WERI-Rb-1 (cell line): Measurements from ENCODE around the gene DUSP8.

Source experiments
- DNase-seq: peaks from one replicate; pipeline ENCODE4 v3.0.0-alpha.2; 2020
- H3K27ac ChIP-seq: fragments of 250-450 bp; sonication (Bioruptor Pico); 2 replicates; pipeline ENCODE4 v1.5.1; 2020; ENCODE audit warnings: mild to moderate bottlenecking, moderate library complexity
- H3K27me3 ChIP-seq: fragments of 250-450 bp; sonication (Bioruptor Pico); 2 replicates; pipeline ENCODE4 v1.5.1; 2021; ENCODE audit warnings: mild to moderate bottlenecking, low read depth, moderate library complexity; ENCODE audit not compliant: insufficient read depth, severe bottlenecking
- H3K36me3 ChIP-seq: fragments of 250-450 bp; sonication (Bioruptor Pico); 2 replicates; pipeline ENCODE4 v1.5.1; 2020; ENCODE audit warnings: mild to moderate bottlenecking, moderate library complexity
- H3K4me3 ChIP-seq: 2 replicates; pipeline ENCODE4 v1.5.1; 2011; ENCODE audit warnings: low read depth, mild to moderate bottlenecking, control low read depth, low read length
- H3K9me3 ChIP-seq: fragments of 250-450 bp; sonication (Bioruptor Pico); 2 replicates; pipeline ENCODE4 v1.5.1; 2021; ENCODE audit warnings: mild to moderate bottlenecking, moderate library complexity; ENCODE audit not compliant: severe bottlenecking
- TF ChIP-seq, protein P1 (sequence below): IDR thresholded peaks from 2 replicates; pipeline ENCODE4 v1.5.1; 2011; ENCODE audit warnings: low read depth, mild to moderate bottlenecking, control low read depth, inconsistent platforms, low read length

The DUSP8 gene

DNA sequence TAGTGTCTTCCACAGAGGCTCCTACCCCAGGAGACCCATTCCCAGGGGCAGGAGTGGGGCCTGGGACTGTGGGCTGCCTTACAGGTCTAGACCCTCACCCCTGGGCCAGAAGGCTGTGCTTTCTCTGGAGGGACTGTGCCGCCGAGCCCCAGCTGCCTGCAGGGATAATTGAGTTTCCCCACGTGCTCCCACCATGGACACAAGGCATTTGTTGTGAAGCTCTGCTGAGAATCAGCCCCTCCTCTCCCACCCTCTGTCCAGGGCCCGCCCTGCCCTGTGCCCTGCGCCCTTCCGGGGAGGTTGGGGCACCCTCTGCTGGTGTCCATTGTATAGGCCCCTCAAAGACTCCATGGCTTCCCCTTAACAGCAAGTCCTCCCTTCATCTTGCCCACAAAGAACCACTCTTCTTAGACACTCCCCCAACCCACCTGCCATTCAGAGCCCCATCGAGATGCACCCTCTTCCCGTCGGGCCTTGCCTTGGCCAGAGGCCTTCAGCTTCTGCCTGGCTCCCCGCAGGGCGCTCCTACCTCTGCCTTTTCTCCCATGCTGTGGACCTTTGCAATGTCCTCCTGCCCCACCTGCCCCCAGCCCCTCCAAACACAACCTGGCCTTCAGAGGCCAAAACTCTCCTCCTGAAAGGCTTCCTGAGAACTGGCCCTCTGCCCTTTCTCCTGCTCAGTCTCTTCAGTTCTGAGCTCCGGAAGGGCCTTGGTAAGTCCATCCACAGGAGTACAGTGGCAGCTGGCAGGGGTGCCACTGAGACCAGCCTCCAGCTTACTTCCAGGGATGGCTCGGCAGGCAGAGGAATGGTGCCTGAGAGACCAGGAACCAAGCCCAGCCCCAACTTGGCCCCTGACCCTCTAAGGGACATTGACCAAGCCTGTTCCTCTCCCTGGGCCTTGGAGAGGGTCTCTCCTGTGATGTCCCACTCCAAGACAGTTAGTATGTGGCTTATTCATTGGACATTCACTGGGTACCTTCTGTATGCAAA is 22.4 kb downstream of the DUSP8 start:
- Histone ChIP-seq H3K4me3 (no peak overlapping the region), H3K36me3 (no peaks in the 10 kb centered on the region), H3K27ac (no peak overlapping the region), H3K9me3 (no peaks in the 10 kb centered on the region), H3K27me3 (peaks cover 13% of the 10 kb centered on the region)
- DNase-seq = peak; percentile 30
- TF ChIP-seq, protein P1, sequence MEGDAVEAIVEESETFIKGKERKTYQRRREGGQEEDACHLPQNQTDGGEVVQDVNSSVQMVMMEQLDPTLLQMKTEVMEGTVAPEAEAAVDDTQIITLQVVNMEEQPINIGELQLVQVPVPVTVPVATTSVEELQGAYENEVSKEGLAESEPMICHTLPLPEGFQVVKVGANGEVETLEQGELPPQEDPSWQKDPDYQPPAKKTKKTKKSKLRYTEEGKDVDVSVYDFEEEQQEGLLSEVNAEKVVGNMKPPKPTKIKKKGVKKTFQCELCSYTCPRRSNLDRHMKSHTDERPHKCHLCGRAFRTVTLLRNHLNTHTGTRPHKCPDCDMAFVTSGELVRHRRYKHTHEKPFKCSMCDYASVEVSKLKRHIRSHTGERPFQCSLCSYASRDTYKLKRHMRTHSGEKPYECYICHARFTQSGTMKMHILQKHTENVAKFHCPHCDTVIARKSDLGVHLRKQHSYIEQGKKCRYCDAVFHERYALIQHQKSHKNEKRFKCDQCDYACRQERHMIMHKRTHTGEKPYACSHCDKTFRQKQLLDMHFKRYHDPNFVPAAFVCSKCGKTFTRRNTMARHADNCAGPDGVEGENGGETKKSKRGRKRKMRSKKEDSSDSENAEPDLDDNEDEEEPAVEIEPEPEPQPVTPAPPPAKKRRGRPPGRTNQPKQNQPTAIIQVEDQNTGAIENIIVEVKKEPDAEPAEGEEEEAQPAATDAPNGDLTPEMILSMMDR = peak; percentile 29; the same call in 1 of the 2 replicates

DNA sequence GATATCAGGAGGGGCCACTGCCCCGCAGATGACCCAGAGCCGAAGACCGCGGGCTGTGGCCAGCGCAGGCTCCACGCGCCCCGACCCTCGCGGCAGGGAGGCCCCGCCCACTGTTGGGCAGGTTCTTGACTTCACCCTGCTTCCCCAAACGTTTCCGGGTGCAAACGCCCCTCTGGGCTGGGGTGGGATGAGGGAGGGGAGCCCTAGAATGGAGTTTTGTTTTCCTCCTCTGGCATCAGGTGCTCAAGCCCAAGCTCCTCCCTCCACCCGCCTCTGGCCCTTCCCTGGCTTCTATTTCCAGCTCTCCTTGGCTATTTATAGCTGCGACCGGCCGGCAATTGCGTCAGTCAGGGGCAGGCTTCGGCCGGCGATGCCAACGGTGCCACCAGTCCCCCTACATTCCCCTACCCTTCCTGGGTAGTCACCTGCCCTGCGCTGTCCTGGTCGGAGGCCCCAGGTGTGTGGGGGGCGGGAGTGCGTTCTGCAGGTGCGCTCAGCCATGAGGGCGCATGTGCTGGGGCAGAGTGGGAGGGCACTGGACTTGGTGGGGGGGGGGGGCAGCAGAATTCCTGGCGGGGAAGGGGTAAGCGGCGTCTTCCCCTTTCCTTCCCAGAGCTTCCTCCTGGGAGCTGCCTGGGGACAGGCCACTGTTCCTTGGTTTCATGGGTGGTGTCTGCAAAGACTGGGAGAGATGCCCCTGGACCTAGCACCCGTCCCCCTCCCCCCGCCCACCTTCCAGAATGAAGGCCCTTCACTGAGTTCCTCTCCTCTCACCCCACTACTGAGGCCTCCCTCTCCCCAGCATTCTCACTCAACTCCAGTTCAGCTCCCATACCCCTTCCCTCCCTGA is 23.6 kb downstream of the DUSP8 start:
- H3K27ac ChIP-seq = no peak overlapping the region
- no peaks in the 10 kb centered on the region for H3K9me3 ChIP-seq
- H3K27me3 ChIP-seq = peaks cover 13% of the 10 kb centered on the region
- no peak overlapping the region for H3K4me3 ChIP-seq
- TF ChIP-seq, protein P1 = no peak
- H3K36me3 ChIP-seq = no peaks in the 10 kb centered on the region
- DNase-seq = no peak

DNA sequence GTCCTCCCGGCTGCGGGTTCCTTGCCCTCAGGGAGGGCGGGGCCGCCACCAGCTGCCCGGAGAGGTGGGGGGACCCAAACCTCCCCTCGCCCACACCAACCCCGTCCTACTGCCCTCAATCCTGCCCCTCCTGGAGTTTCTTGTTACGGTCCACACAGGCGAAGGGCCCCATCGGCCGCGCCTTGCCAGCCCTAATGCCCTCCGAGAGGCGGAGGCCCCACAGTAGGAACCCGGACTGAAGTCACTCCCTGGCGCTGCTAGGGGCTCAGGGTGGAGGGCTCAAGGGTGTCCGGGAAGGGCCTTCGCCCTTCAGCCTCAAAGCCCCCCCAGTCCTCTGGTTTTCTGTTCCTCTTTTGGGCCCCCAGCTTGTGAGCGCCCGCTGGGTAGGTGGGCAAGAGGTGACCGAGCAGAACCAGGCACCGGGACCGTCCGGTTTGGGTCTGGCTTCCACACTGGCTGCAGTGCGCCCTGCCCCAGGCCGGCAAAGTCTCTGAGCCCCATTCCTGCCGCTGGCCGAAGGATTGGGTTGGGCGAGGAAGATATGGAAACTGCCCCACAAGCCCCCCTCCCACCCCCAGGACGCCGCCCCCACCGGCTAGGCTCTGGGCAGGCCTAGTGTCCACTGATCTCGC is 24.5 kb downstream of the DUSP8 start:
- H3K4me3 ChIP-seq = peak overlapping the region; percentile 46; the same call in 1 of the 2 replicates
- TF ChIP-seq, protein P1 = no peak
- no peaks in the 10 kb centered on the region for H3K36me3 ChIP-seq
- no peaks in the 10 kb centered on the region for H3K9me3 ChIP-seq
- H3K27me3 ChIP-seq = peaks cover 13% of the 10 kb centered on the region
- DNase-seq = no peak
- H3K27ac ChIP-seq = no peak overlapping the region

DNA sequence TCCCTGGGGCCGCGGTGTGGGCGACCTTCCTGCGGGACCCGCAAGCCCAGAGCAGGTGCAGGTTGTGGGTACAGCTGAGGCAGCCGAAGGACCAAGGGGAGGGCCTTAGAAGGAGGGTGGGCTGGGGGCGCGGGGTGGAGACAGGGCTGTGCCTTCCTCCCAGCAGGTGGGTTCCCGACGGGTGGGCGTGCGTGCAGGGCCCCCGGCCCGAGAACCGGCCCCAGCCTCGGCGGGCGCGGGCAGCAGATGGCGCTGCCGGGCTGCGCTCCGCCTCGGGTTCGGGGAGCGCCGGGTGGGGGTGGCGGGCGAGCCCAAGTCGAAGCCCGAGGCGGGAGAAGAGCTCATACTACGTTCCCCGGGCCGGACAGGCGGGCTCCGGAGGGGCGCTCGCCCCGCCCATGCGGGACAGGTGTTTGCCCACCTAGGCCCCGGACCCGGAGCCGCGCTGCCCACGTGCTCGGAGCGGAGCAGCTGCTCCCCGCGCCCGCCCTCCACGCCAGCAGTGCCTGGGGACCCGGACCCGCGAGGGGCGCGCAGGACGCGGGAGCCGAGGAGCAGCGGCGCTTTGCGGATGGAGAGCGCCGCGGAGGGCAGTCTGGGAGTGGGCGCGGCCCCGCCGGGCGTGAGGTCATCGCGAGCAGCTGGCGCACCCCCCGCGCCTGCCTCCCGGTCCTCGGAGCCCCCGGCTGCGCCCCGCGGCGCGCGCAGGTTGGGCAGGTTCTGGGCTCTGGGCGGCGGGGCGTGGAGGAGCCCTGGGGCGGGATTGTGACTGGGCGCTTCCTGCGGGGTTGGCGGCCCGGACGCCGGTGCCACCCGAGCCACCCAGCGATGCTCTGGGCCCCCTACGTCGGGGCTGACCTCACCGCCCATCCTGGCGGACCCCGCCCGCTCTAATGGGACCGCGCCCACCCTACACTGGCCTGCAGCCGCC is 25.3 kb downstream of the DUSP8 start:
- DNase-seq = peak; percentile 61
- Histone ChIP-seq H3K27me3 (peaks cover 13% of the 10 kb centered on the region), H3K9me3 (no peaks in the 10 kb centered on the region), H3K4me3 (peak overlapping the region; percentile 46), H3K36me3 (no peaks in the 10 kb centered on the region), H3K27ac (no peak overlapping the region)
- TF ChIP-seq, protein P1 = peak; percentile 82

DNA sequence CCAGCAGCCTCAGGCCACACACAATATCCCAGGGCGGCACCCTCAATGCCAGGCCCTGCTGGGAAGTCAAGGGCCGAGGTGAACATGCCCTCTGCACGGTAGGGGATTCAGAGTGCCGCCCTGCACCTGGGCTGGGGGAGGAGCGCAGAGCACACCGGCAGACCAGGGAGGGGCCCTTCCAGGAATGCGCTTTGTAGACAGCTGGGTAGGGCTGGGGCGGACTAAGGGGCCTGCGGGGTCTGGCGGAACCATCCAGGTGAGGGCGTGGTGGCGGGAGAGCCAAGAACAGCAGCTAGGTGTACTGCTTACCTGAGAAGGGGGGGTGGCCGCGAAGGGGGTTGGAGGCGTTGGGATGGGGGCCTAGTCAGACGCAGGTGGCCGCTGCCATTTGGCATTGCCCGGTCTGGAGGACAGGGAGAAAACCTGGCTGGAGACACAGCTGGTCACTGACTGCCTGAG is 26.0 kb downstream of the DUSP8 start:
- no peaks in the 10 kb centered on the region for H3K36me3 ChIP-seq
- H3K4me3 ChIP-seq = no peak overlapping the region
- TF ChIP-seq, protein P1 = no peak
- H3K9me3 ChIP-seq = no peaks in the 10 kb centered on the region
- peaks cover 13% of the 10 kb centered on the region for H3K27me3 ChIP-seq
- H3K27ac ChIP-seq = no peak overlapping the region
- DNase-seq = no peak
